Chondrocyte (in vitro differentiated cells): ENCODE results near the gene GNPAT. TPM values are rescaled to one million over a fixed set of nuclear protein-coding genes. Genes with fewer than 3 reads are reported as not detected.

ENCODE experiments used
- DNase-seq: peaks from one replicate; pipeline ENCODE4 v3.0.0; 2021; ENCODE audit warnings: mixed read lengths, low spot score
- H3K27ac Mint-ChIP-seq: one replicate; pipeline ENCODE4 v1.8.0; 2021; ENCODE audit warnings: mild to moderate bottlenecking, moderate library complexity, mixed read lengths; ENCODE audit not compliant: unreplicated experiment
- H3K27me3 Mint-ChIP-seq: 2 replicates; pipeline ENCODE4 v1.8.0; 2021; ENCODE audit warnings: low read depth, mixed read lengths
- H3K36me3 Mint-ChIP-seq: 2 replicates; pipeline ENCODE4 v1.8.0; 2021; ENCODE audit warnings: low read depth, mixed read lengths
- H3K4me1 Mint-ChIP-seq: 2 replicates; pipeline ENCODE4 v1.8.0; 2021; ENCODE audit warnings: low read depth, mild to moderate bottlenecking, mixed read lengths
- H3K4me3 Mint-ChIP-seq: one replicate; pipeline ENCODE4 v1.8.0; 2021; ENCODE audit warnings: mild to moderate bottlenecking, moderate library complexity, mixed read lengths; ENCODE audit not compliant: unreplicated experiment
- H3K9me3 Mint-ChIP-seq: 2 replicates; pipeline ENCODE4 v1.8.0; 2021; ENCODE audit warnings: low read depth, mixed read lengths
- total RNA-seq: library from RNA; stranded (reverse); gene quantifications from 3 replicates; pipeline ENCODE4 v1.2.1, GENCODE V29; 2021
- TF ChIP-seq, protein P1 (sequence below): fragments of 200-600 bp; sonication (generic); IDR thresholded peaks from 2 replicates; pipeline ENCODE4 v1.5.0; 2021; ENCODE audit warnings: antibody characterized with exemption, mild to moderate bottlenecking, moderate library complexity

Gene GNPAT
- total RNA-seq, 1 donor from 2014 or later: 37.9 TPM

DNA sequence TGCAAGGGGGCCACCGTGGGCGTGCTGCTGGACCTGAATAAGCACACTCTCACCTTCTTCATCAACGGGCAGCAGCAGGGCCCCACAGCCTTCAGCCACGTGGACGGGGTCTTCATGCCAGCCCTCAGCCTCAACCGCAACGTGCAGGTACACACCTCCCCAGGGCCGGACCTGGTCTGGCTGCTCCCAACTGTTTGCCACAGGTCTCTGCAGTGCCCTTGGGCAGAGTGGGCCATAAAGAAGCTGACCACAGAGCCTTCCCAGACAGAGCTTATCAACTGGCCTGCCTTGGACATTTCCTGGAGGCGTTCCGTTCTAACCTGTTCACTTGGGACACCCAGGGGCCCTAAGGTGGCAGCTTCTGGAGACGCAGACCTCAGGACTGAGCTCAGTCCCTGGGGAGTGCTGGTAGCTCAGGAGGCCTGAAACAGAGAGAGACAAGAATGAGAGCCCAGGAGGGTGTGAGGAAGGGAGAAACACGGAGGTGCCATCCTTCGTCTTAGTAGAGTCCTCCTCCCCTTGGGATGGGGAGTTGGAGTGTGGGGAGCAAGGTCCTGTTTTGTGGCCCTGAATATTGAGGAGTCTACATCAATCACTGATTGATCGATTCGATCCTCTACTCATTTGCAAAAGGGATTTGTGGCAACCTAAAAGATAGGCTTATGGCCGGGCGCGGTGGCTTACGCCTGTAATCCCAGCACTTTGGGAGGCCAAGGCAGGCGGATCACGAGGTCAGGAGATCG lies 27.0 kb upstream of the GNPAT start:
- Mint-ChIP-seq H3K36me3 (no peaks in the 10 kb centered on the region), H3K27me3 (peaks cover 19% of the 10 kb centered on the region), H3K9me3 (no peaks in the 10 kb centered on the region), H3K27ac (no peak overlapping the region), H3K4me3 (no peak overlapping the region), H3K4me1 (peaks cover 2% of the 10 kb centered on the region)
- TF ChIP-seq, protein P1, sequence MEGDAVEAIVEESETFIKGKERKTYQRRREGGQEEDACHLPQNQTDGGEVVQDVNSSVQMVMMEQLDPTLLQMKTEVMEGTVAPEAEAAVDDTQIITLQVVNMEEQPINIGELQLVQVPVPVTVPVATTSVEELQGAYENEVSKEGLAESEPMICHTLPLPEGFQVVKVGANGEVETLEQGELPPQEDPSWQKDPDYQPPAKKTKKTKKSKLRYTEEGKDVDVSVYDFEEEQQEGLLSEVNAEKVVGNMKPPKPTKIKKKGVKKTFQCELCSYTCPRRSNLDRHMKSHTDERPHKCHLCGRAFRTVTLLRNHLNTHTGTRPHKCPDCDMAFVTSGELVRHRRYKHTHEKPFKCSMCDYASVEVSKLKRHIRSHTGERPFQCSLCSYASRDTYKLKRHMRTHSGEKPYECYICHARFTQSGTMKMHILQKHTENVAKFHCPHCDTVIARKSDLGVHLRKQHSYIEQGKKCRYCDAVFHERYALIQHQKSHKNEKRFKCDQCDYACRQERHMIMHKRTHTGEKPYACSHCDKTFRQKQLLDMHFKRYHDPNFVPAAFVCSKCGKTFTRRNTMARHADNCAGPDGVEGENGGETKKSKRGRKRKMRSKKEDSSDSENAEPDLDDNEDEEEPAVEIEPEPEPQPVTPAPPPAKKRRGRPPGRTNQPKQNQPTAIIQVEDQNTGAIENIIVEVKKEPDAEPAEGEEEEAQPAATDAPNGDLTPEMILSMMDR: no peak
- DNase-seq: no peak

DNA sequence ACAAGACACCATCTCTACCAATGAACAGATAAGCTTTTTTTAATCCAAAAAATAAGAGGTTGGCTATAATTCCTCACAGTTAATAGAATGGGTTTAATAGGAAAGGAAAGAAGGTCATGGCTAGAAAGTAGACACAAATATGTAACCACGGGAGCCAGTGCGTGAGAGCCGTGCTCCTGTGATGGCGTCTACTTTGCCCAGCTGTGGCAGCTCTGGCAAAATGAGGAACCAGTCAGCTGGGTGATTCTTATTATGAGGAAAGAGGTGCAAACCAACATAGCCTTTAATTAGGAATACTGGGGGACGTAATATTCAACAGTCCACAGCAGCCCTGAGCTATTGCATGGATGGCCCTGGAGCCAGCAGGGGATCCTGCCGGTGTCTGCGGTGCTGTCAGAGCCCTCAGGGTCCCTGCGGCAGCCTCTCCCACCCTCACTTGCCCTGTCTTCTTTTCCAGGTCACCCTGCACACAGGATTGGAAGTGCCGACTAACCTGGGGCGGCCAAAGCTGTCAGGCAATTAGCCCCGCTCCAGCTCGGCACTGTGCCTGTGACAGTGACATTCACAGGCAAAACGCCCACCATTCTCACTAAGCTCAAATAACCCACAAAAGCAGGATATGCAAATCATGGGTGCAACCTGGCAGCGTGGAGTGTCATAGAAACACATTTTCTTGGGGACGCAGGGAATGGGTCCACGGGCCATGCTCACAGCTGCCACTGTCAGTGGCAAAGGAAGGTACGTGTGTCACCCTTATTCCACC lies 25.9 kb upstream of the GNPAT start:
- Mint-ChIP-seq H3K27me3 (peaks cover 19% of the 10 kb centered on the region), H3K4me1 (peaks cover 2% of the 10 kb centered on the region), H3K36me3 (no peaks in the 10 kb centered on the region), H3K9me3 (no peaks in the 10 kb centered on the region), H3K27ac (no peak overlapping the region), H3K4me3 (no peak overlapping the region)
- DNase-seq: no peak
- TF ChIP-seq, protein P1: no peak

DNA sequence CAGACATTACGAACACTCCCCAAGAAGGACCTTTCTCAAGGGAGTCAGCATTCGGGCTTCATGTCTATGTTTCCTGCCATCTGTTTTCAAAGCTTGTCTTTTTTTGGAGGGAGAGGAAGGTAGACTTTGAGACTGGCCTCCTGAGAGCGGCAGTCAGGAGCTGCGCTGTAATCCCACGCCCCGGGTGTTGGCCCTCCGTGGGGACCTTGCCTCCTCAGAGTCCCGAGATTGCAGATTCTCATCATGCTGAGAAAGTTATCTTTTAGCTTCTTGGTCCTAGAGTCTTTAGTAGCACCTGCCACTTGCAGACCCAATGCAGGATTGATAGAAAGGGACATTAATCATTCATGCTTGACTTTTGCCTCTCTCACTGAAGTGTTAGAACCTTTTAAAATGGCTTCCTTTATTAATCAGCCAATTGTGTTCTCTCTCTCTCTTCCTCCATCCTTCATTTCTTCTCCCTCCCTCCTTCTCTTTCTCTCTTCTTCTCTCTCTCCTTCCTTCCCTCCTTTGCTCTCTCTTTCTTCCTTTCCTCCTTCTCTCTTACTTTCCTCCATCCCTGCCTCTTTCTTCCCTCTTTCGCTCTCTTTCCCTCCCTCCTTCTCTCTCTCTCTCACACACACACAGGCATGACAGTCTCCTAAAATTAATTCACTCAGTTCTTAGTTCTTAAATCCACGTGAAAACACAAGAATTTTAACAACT lies 25.2 kb upstream of the GNPAT start:
- Mint-ChIP-seq H3K4me1 (peaks cover 2% of the 10 kb centered on the region), H3K4me3 (no peak overlapping the region), H3K9me3 (no peaks in the 10 kb centered on the region), H3K27ac (no peak overlapping the region), H3K36me3 (no peaks in the 10 kb centered on the region), H3K27me3 (peaks cover 19% of the 10 kb centered on the region)
- no peak for DNase-seq
- TF ChIP-seq, protein P1: no peak

GRCh38 chr1:231216498-231216897 lies 24.5 kb upstream of the GNPAT start:
- no peak for DNase-seq
- H3K9me3 Mint-ChIP-seq: no peaks in the 10 kb centered on the region
- H3K4me3 Mint-ChIP-seq: no peak overlapping the region
- H3K27ac Mint-ChIP-seq: no peak overlapping the region
- H3K27me3 Mint-ChIP-seq: peaks cover 19% of the 10 kb centered on the region
- no peaks in the 10 kb centered on the region for H3K36me3 Mint-ChIP-seq
- peaks cover under 1% of the 10 kb centered on the region for H3K4me1 Mint-ChIP-seq
- TF ChIP-seq, protein P1: no peak

DNA sequence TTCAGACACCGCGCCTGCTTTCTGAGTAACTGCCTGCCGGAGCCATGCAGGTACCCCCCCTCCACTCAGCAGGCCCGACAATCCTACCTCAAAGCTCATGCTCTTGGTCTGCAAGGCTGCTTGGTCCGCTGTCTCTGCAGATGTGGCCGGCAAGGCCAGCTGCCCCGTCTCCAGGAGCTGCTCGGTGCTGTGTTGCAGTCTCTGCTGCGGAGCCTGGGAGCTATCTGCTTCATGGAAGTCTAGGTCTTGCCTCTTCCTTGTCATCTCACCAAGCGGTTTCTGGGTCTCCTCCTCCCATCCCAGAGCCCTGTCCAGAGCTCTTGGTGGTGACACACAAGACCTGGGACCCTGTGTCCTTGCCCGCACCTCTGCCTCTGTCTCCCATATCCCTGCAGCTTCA lies 24.0 kb upstream of the GNPAT start:
- TF ChIP-seq, protein P1: no peak
- no peak overlapping the region for H3K27ac Mint-ChIP-seq
- H3K9me3 Mint-ChIP-seq: no peaks in the 10 kb centered on the region
- no peak overlapping the region for H3K4me3 Mint-ChIP-seq
- peaks cover 19% of the 10 kb centered on the region for H3K27me3 Mint-ChIP-seq
- H3K4me1 Mint-ChIP-seq: no peaks in the 10 kb centered on the region
- DNase-seq: no peak
- H3K36me3 Mint-ChIP-seq: no peaks in the 10 kb centered on the region
